GM15510 (cell line): Measurements from ENCODE around the gene OGDH.
A peak's percentile ranks its signal among the peaks of the same experiment; 100 is the strongest.

Experiments used
- POLR2A ChIP-seq: IDR thresholded peaks from 3 replicates; pipeline ENCODE4 v1.6.1; 2011; ENCODE audit warnings: borderline replicate concordance; ENCODE audit not compliant: insufficient read length; ENCODE audit errors: extremely low read depth

The OGDH gene

GRCh38 chr7:44738876-44739665, 132.6 kb downstream of the OGDH start:
- no peak for TF ChIP-seq POLR2A

GRCh38 chr7:44740055-44740454, 133.6 kb downstream of the OGDH start:
- TF ChIP-seq POLR2A, result no peak

GRCh38 chr7:44743750-44744149, 137.3 kb downstream of the OGDH start:
- TF ChIP-seq POLR2A, result no peak

GRCh38 chr7:44748045-44748947, 141.9 kb downstream of the OGDH start, which contains the start of gene ZMIZ2:
ZMIZ2 (plus strand) TSS chr7:44748847; CDS start chr7:44756250, 7,403 bp downstream.
- peak; percentile 75 for TF ChIP-seq POLR2A

GRCh38 chr7:44748948-44749731, 142.7 kb downstream of the OGDH start:
- no peak for TF ChIP-seq POLR2A

GRCh38 chr7:44749992-44750391, 143.6 kb downstream of the OGDH start:
- no peak for TF ChIP-seq POLR2A

- TF ChIP-seq POLR2A, result no peak
Measured at GRCh38 chr7:44750424-44750823, 144.0 kb downstream of the OGDH start.

- TF ChIP-seq POLR2A, result peak; percentile 33
Measured at GRCh38 chr7:44750921-44751571, 144.6 kb downstream of the OGDH start.

GRCh38 chr7:44752822-44753221, 146.4 kb downstream of the OGDH start:
- no peak for TF ChIP-seq POLR2A

- no peak for TF ChIP-seq POLR2A
Measured at GRCh38 chr7:44754802-44755697, 148.6 kb downstream of the OGDH start.

GRCh38 chr7:44755698-44756627, 149.5 kb downstream of the OGDH start:
- no peak for TF ChIP-seq POLR2A

GRCh38 chr7:44756904-44757303, 150.5 kb downstream of the OGDH start:
- TF ChIP-seq POLR2A, result no peak
